ENCODE results near the gene MORN1. TPM values are rescaled to one million over a fixed set of nuclear protein-coding genes. Genes with fewer than 3 reads are reported as not detected.

MORN1 gene
- total and polyA plus RNA-seq, 2 of the 8 experiments (the other 6 are each of a cell fraction or from before 2014, with no cell fraction given), result 5.0 to 9.1 TPM

DNA sequence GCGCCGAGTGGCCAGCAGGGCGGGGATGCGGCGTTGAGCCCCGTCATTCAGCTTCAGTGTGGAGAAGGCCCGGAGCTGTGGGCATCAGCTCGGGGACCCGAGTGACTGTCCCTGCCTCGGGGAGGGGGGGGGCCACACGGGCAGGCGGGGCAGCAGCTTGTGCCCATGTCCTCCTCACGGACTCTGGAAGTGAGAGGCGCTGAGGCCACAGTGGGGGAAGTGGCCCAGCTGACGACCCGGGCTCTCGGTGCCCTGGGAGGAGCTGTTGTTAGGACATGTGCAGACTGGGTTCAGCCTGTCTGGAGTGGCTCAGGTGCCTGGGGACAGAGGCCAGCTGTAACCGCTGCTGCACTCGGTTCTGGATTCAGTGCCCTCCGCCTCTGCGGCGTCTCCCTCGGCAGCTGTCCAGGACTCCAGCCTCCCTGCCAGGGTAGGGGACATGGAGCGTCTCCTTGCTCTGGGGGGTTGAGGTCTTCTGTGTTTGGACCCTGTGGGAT is 92.2 kb downstream of the MORN1 start:
- Histone ChIP-seq H3K4ac (replicated peaks; ENCODE audit: insufficient read length, low read depth, low read length) (no peak overlapping the region), H3K4me2 (ENCODE audit: insufficient read depth in 1 of 2, low read depth in 2 of 2, low read length in 2 of 2) (no peak overlapping the region), H3K36me3 (ENCODE audit: control insufficient read depth in 2 of 4, insufficient read depth in 4 of 4, low read length in 3 of 4) (peaks cover 0 to 6% (median 3%) of the 10 kb centered on the region in 4 experiments; a peak in 5 of 8 replicates), H4K8ac (ENCODE audit: extremely low read depth, insufficient read depth, low read length) (peak overlapping the region; percentile 89), H4K20me1 (replicated peaks in 1 of 2; ENCODE audit: control insufficient read depth in 1 of 2, insufficient read depth in 2 of 2, low read length in 2 of 2) (peaks cover 28 to 59% of the 10 kb centered on the region in 2 experiments), H2AFZ (ENCODE audit: low read length) (no peak overlapping the region), H3K79me1 (ENCODE audit: low read depth, low read length) (peaks cover 44% of the 10 kb centered on the region), H3K4me1 (replicated peaks in 1 of 4; ENCODE audit: control insufficient read depth in 3 of 4, insufficient read depth in 4 of 4, low read length in 3 of 4) (peaks cover 0 to 3% (median under 1%) of the 10 kb centered on the region in 4 experiments; a peak in 3 of 7 replicates), H3K27ac (ENCODE audit: low read depth, low read length) (no peak overlapping the region), H3K23me2 (ENCODE audit: low read depth, low read length) (no peaks in the 10 kb centered on the region), H2BK120ac (replicated peaks; ENCODE audit: low read depth, low read length) (no peak overlapping the region), H3K27me3 (replicated peaks in 1 of 4; ENCODE audit: control insufficient read depth in 3 of 4, extremely low read depth in 1 of 4, insufficient read depth in 3 of 4, low read length in 3 of 4) (no peaks in the 10 kb centered on the region), H3K23ac (ENCODE audit: insufficient read length) (no peak overlapping the region), H3K9me3 (ENCODE audit: insufficient read depth in 2 of 2, low read depth in 1 of 2, low read length in 1 of 2) (no peaks in the 10 kb centered on the region), H3K4me3 (ENCODE audit: extremely low read depth in 1 of 4, insufficient read depth in 2 of 4, low read depth in 3 of 4, low read length in 4 of 4) (no peak overlapping the region), H3K56ac (replicated peaks; ENCODE audit: insufficient read length, low read depth, low read length) (no peak overlapping the region), H3K79me2 (ENCODE audit: control insufficient read depth in 1 of 2, insufficient read depth in 2 of 2, low read length in 2 of 2) (peaks cover 10 to 86% of the 10 kb centered on the region in 2 experiments; a peak in 3 of 4 replicates), H2AK5ac (ENCODE audit: low read depth, low read length) (peak overlapping the region; percentile 24; the same call in 1 of the 2 replicates), H3K18ac (ENCODE audit: extremely low read depth, low read length) (no peak overlapping the region), H3K14ac (ENCODE audit: insufficient read length) (no peak overlapping the region), H4K91ac (replicated peaks; ENCODE audit: insufficient read length, low read length) (no peak overlapping the region), H2BK5ac (ENCODE audit: low read depth, low read length) (peak overlapping the region; percentile 35; the same call in 1 of the 2 replicates), H2BK12ac (ENCODE audit: low read depth, low read length) (no peak overlapping the region), H2BK20ac (ENCODE audit: low read length) (no peak overlapping the region), H2BK15ac (ENCODE audit: low read length) (no peak overlapping the region), H4K5ac (ENCODE audit: insufficient read length, low read depth, low read length) (no peak overlapping the region), H3K9ac (replicated peaks in 1 of 4; ENCODE audit: extremely low read depth in 1 of 4, low read depth in 3 of 4, low read length in 3 of 4) (no peak overlapping the region)
- WGBS, 2 experiments (ENCODE audit: extremely low coverage in 1 of 2, insufficient coverage in 1 of 2, insufficient read length in 1 of 2, insufficient replicate concordance in 2 of 2, low coverage in 1 of 2, low lambda C conversion rate in 2 of 2, missing lambda C conversion rate in 1 of 2), result 95% methylated on average over 17 of the region's 24 CpGs; no CpG with 5 or more reads in 1 of the 2 experiments
- no peak for TF ChIP-seq BACH1 (IDR thresholded peaks at IDR 0.05; ENCODE audit: low read length)
- no peak for TF ChIP-seq TAF7 (optimal IDR thresholded peaks at IDR 0.05; ENCODE audit: borderline replicate concordance, low read depth, low read length)
- no peak for TF ChIP-seq RNF2 (IDR thresholded peaks at IDR 0.05; ENCODE audit: borderline replicate concordance, low read depth, low read length, missing control alignments, poor library complexity, severe bottlenecking)
- TF ChIP-seq NRF1 (IDR thresholded peaks at IDR 0.05; ENCODE audit: low read depth, low read length), result no peak
- TF ChIP-seq ASH2L (IDR thresholded peaks at IDR 0.05; ENCODE audit: low read length), result no peak
- no peak for TF ChIP-seq CHD1 (IDR thresholded peaks at IDR 0.05; ENCODE audit: low read depth, low read length)
- no peak for TF ChIP-seq RBBP5 (IDR thresholded peaks at IDR 0.05; ENCODE audit: borderline replicate concordance, low read depth, low read length)
- FAIRE-seq, result no peak
- DNase-seq (ENCODE audit: low read depth in 1 of 2, low spot score in 2 of 2), result no peak
- CTCF ChIA-PET (ENCODE audit: partially characterized antibody), result interaction anchor here (1.1 to 2.9 kb wide), 7 partner anchors 8 to 1007 kb away, joined by 3 to 11 read pairs (median 5); no protein-coding TSS in a partner anchor
- POLR2A ChIA-PET (ENCODE audit: partially characterized antibody), result interaction anchor here (1.7 kb wide), 1 partner anchor 23 kb away, joined by 3 read pairs; no protein-coding TSS in a partner anchor

Measured in H1 (cell line).